WERI-Rb-1 (cell line): Measurements from ENCODE around the gene KCND2.

Source experiments
- DNase-seq: peaks from one replicate; pipeline ENCODE4 v3.0.0-alpha.2; 2020
- H3K27ac ChIP-seq: fragments of 250-450 bp; sonication (Bioruptor Pico); 2 replicates; pipeline ENCODE4 v1.5.1; 2020; ENCODE audit warnings: mild to moderate bottlenecking, moderate library complexity
- H3K27me3 ChIP-seq: fragments of 250-450 bp; sonication (Bioruptor Pico); 2 replicates; pipeline ENCODE4 v1.5.1; 2021; ENCODE audit warnings: mild to moderate bottlenecking, low read depth, moderate library complexity; ENCODE audit not compliant: insufficient read depth, severe bottlenecking
- H3K36me3 ChIP-seq: fragments of 250-450 bp; sonication (Bioruptor Pico); 2 replicates; pipeline ENCODE4 v1.5.1; 2020; ENCODE audit warnings: mild to moderate bottlenecking, moderate library complexity
- H3K4me3 ChIP-seq: 2 replicates; pipeline ENCODE4 v1.5.1; 2011; ENCODE audit warnings: low read depth, mild to moderate bottlenecking, control low read depth, low read length
- H3K9me3 ChIP-seq: fragments of 250-450 bp; sonication (Bioruptor Pico); 2 replicates; pipeline ENCODE4 v1.5.1; 2021; ENCODE audit warnings: mild to moderate bottlenecking, moderate library complexity; ENCODE audit not compliant: severe bottlenecking
- CTCF ChIP-seq: IDR thresholded peaks from 2 replicates; pipeline ENCODE4 v1.5.1; 2011; ENCODE audit warnings: low read depth, mild to moderate bottlenecking, control low read depth, inconsistent platforms, low read length

The KCND2 gene

GRCh38 chr7:120456699-120457098 is 183.7 kb downstream of the KCND2 start:
- Histone ChIP-seq H3K27ac (no peak overlapping the region), H3K9me3 (peaks cover 12% of the 10 kb centered on the region), H3K27me3 (no peaks in the 10 kb centered on the region), H3K4me3 (no peak overlapping the region), H3K36me3 (no peaks in the 10 kb centered on the region)
- no peak for TF ChIP-seq CTCF
- DNase-seq = no peak

GRCh38 chr7:120460949-120461348 is 188.0 kb downstream of the KCND2 start:
- Histone ChIP-seq H3K4me3 (no peak overlapping the region), H3K36me3 (no peaks in the 10 kb centered on the region), H3K27me3 (no peaks in the 10 kb centered on the region), H3K27ac (no peak overlapping the region), H3K9me3 (peaks cover 6% of the 10 kb centered on the region)
- DNase-seq = no peak
- TF ChIP-seq CTCF = no peak

- DNase-seq = no peak
- no peak for TF ChIP-seq CTCF
- no peak overlapping the region for H3K4me3 ChIP-seq
These were observed 190.0 kb downstream of the KCND2 start for GRCh38 chr7:120462991-120463390.

GRCh38 chr7:120464104-120464503 is 191.1 kb downstream of the KCND2 start:
- TF ChIP-seq CTCF = no peak
- no peak for DNase-seq

More at GRCh38 chr7:120462991-120463390, 190.0 kb downstream of the KCND2 start:
- Histone ChIP-seq H3K36me3 (no peaks in the 10 kb centered on the region), H3K27me3 (no peaks in the 10 kb centered on the region), H3K27ac (no peak overlapping the region), H3K9me3 (no peaks in the 10 kb centered on the region)

GRCh38 chr7:120467676-120468075 is 194.7 kb downstream of the KCND2 start:
- no peaks in the 10 kb centered on the region for H3K27me3 ChIP-seq
- no peaks in the 10 kb centered on the region for H3K36me3 ChIP-seq
- H3K4me3 ChIP-seq = no peak overlapping the region
- no peaks in the 10 kb centered on the region for H3K9me3 ChIP-seq
- no peak for TF ChIP-seq CTCF
- DNase-seq = no peak
- no peak overlapping the region for H3K27ac ChIP-seq

More at GRCh38 chr7:120464104-120464503, 191.1 kb downstream of the KCND2 start:
- no peaks in the 10 kb centered on the region for H3K36me3 ChIP-seq
- H3K4me3 ChIP-seq = no peak overlapping the region
- H3K9me3 ChIP-seq = no peaks in the 10 kb centered on the region
- no peaks in the 10 kb centered on the region for H3K27me3 ChIP-seq
- H3K27ac ChIP-seq = no peak overlapping the region

- Histone ChIP-seq H3K27ac (no peak overlapping the region), H3K9me3 (no peaks in the 10 kb centered on the region), H3K27me3 (no peaks in the 10 kb centered on the region), H3K4me3 (no peak overlapping the region), H3K36me3 (no peaks in the 10 kb centered on the region)
- TF ChIP-seq CTCF = no peak
- DNase-seq = no peak
These were observed 195.6 kb downstream of the KCND2 start for GRCh38 chr7:120468611-120469010.
